Mesenchymal stem cell (in vitro differentiated cells and primary cell): ENCODE measurements around the gene UBL4A.

Source experiments
- DNase-seq: peaks from one replicate; pipeline ENCODE4 v3.0.0-alpha.2; 2013
- H2AFZ ChIP-seq: one replicate; pipeline ENCODE4 v1.6.1; 2013; ENCODE audit warnings: low read depth, mild to moderate bottlenecking, control low read depth, inconsistent platforms, low read length, moderate library complexity
- H2AK5ac ChIP-seq: 2 replicates; pipeline ENCODE4 v1.6.1; 2013; ENCODE audit warnings: low read length, moderate library complexity, mild to moderate bottlenecking, inconsistent platforms; ENCODE audit not compliant: severe bottlenecking
- H2BK120ac ChIP-seq: one replicate; pipeline ENCODE4 v1.6.1; 2013; ENCODE audit warnings: low read depth, mild to moderate bottlenecking, inconsistent platforms, low read length, moderate library complexity
- H2BK12ac ChIP-seq, 2 experiments: one replicate each; pipeline ENCODE4 v1.6.1; 2013; ENCODE audit warnings: inconsistent platforms in 2 of 2, low read length in 2 of 2, mild to moderate bottlenecking in 2 of 2, moderate library complexity in 2 of 2, control low read depth in 1 of 2
- H2BK15ac ChIP-seq: one replicate; pipeline ENCODE4 v1.6.1; 2013; ENCODE audit warnings: mild to moderate bottlenecking, low read depth, inconsistent platforms; ENCODE audit not compliant: poor library complexity, severe bottlenecking
- H2BK5ac ChIP-seq: 2 replicates; pipeline ENCODE4 v1.6.1; 2013; ENCODE audit warnings: low read depth, mild to moderate bottlenecking, low read length, control low read depth, inconsistent platforms; ENCODE audit not compliant: poor library complexity, severe bottlenecking
- H3K14ac ChIP-seq, 2 experiments: one replicate each; pipeline ENCODE4 v1.6.1; 2013; ENCODE audit warnings: inconsistent platforms in 2 of 2, low read length in 2 of 2, control low read depth in 1 of 2, mild to moderate bottlenecking in 1 of 2, moderate library complexity in 1 of 2
- H3K18ac ChIP-seq, 2 experiments: one replicate each; pipeline ENCODE4 v1.6.1; 2013; ENCODE audit warnings: inconsistent platforms in 2 of 2, low read length in 2 of 2, control low read depth in 1 of 2, low read depth in 1 of 2, mild to moderate bottlenecking in 1 of 2
- H3K23ac ChIP-seq, 2 experiments: one replicate each; pipeline ENCODE4 v1.6.1; 2013; ENCODE audit warnings: inconsistent platforms in 2 of 2, low read length in 2 of 2, mild to moderate bottlenecking in 2 of 2, moderate library complexity in 2 of 2, control low read depth in 1 of 2
- H3K27ac ChIP-seq: 2 replicates; pipeline ENCODE4 v1.5.1; 2013; ENCODE audit warnings: mild to moderate bottlenecking, moderate library complexity, low read length, control low read depth, inconsistent platforms; ENCODE audit not compliant: poor library complexity, severe bottlenecking
- H3K27me3 ChIP-seq, 2 experiments: 2 replicates each; pipeline versions ENCODE4 v1.6.1 to v1.7.0; 2013; ENCODE audit warnings: low read length in 2 of 2, mild to moderate bottlenecking in 2 of 2, moderate library complexity in 2 of 2, control low read depth in 1 of 2, inconsistent platforms in 1 of 2; ENCODE audit not compliant: control insufficient read depth in 1 of 2, insufficient read depth in 1 of 2
- H3K36me3 ChIP-seq, 2 experiments: 2 replicates each; pipeline versions ENCODE4 v1.6.1 to v1.7.0; 2013; ENCODE audit warnings: low read length in 2 of 2, control low read depth in 1 of 2, inconsistent platforms in 1 of 2, low read depth in 1 of 2, mild to moderate bottlenecking in 1 of 2; ENCODE audit not compliant: insufficient read depth in 2 of 2, control insufficient read depth in 1 of 2
- H3K4ac ChIP-seq, 2 experiments: one replicate each; pipeline ENCODE4 v1.6.1; 2013; ENCODE audit warnings: inconsistent platforms in 2 of 2, low read length in 2 of 2, mild to moderate bottlenecking in 2 of 2, moderate library complexity in 2 of 2, control low read depth in 1 of 2, low read depth in 1 of 2
- H3K4me1 ChIP-seq: 2 replicates; pipeline ENCODE4 v1.6.1; 2013; ENCODE audit warnings: low read depth, low read length, control low read depth; ENCODE audit not compliant: control insufficient read depth, insufficient read depth
- H3K4me2 ChIP-seq: 2 replicates; pipeline ENCODE4 v1.6.1; 2013; ENCODE audit warnings: low read length, mild to moderate bottlenecking, inconsistent platforms; ENCODE audit not compliant: poor library complexity, severe bottlenecking
- H3K4me3 ChIP-seq, 2 experiments: 2 replicates each; pipeline versions ENCODE4 v1.5.1 to v1.7.0; 2013; ENCODE audit warnings: low read length in 2 of 2, mild to moderate bottlenecking in 2 of 2, control low read depth in 1 of 2, low read depth in 1 of 2; ENCODE audit not compliant: insufficient read depth in 1 of 2
- H3K79me1 ChIP-seq: replicated peaks from 2 replicates; pipeline ENCODE4 v1.6.1; 2013; ENCODE audit warnings: mild to moderate bottlenecking, control low read depth, low read length, inconsistent platforms; ENCODE audit not compliant: poor library complexity, severe bottlenecking
- H3K9ac ChIP-seq: 2 replicates; pipeline ENCODE4 v1.7.0; 2013; ENCODE audit warnings: mild to moderate bottlenecking, low read length, moderate library complexity
- H3K9me3 ChIP-seq: 2 replicates; pipeline ENCODE4 v1.7.0; 2013; ENCODE audit warnings: mild to moderate bottlenecking, low read length; ENCODE audit not compliant: control insufficient read depth
- H4K8ac ChIP-seq: one replicate; pipeline ENCODE4 v1.6.1; 2013; ENCODE audit warnings: inconsistent platforms, mild to moderate bottlenecking, low read length, moderate library complexity
- H4K91ac ChIP-seq: one replicate; pipeline ENCODE4 v1.6.1; 2013; ENCODE audit warnings: mild to moderate bottlenecking, low read length, inconsistent platforms
- WGBS: methylation state at CpG from one replicate; pipeline ENCODE4 v1.1.7; 2013; ENCODE audit warnings: mixed read lengths; 5-methylcytosine and 5-hydroxymethylcytosine counted together

Gene UBL4A

DNA sequence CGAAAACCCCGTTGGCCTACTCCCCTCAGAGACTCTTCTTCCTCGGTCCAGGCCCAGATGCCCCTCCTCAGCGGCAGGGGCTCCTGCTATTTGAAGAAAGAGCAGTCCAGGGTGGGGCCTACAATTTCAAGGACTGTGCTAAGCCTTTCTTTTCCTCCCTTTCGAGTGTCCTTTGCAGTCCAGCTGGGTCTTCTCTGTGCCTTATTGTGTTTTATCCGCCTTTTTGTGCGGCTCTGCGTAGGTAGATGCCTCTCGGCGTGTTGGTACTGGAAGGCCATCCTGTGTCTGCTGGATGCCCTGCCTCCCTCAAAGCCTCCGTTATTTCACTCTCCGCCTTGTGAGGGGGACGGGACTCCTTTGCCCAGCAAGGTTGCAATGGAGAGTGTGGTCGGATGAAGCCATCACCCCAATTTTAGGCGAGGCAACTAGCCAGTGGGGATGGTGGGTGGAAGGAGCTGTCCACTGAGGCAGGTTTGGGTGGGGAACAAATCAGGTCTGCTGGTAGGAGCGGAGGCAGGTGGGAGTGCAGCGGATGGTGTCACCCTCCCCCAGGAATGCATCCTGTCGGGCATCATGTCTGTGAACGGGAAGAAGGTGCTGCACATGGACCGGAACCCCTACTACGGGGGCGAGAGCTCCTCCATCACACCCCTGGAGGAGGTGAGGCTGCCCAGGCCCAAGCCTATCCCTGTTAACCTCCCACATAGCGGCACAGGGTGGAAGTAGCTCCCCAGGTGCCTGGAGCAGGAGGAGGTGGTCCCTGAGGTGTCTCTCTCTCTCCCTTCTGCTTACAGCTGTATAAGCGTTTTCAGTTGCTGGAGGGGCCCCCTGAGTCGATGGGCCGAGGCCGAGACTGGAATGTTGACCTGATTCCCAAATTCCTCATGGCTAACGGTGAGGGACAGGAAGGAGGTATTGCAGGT, 48.2 kb downstream of the UBL4A start:
- Histone ChIP-seq H3K9ac (peak overlapping the region; percentile 82), H3K18ac (no peak overlapping the region), H2AFZ (no peak overlapping the region), H3K9me3 (no peaks in the 10 kb centered on the region), H3K4ac (peak overlapping the region; percentile 51 to 85), H3K4me3 (peak overlapping the region; percentile 78 to 83), H3K23ac (no peak overlapping the region), H2BK5ac (no peak overlapping the region), H2BK120ac (no peak overlapping the region), H3K4me1 (peaks cover 21% of the 10 kb centered on the region), H3K27ac (peak overlapping the region; percentile 43), H3K4me2 (peak overlapping the region; percentile 78), H3K27me3 (no peaks in the 10 kb centered on the region), H3K79me1 (peaks cover 5% of the 10 kb centered on the region), H2AK5ac (peak overlapping the region; percentile 69), H4K8ac (no peak overlapping the region), H2BK15ac (no peak overlapping the region), H4K91ac (no peak overlapping the region), H3K36me3 (peaks cover 47 to 75% of the 10 kb centered on the region in 2 experiments), H3K14ac (no peak overlapping the region), H2BK12ac (no peak overlapping the region)
- no peak for DNase-seq
- 51% methylated on average over 24 of the region's 28 CpGs for WGBS

GRCh38 chrX:154436983-154437752, 49.2 kb downstream of the UBL4A start, which contains the start of gene GDI1:
TSS of gene GDI1 (plus strand) at chrX:154437154. CDS start at chrX:154437255, 101 bp downstream.
- Histone ChIP-seq H3K4ac (peak within 1 kb of the TSS; percentile 51 to 92), H2BK5ac (peak within 1 kb of the TSS; percentile 99), H3K27ac (peak within 1 kb of the TSS; percentile 43), H3K4me3 (peak within 1 kb of the TSS; percentile 78 to 83), H2BK15ac (peak within 1 kb of the TSS; percentile 69), H3K36me3 (peaks cover 44 to 74% of the 10 kb centered on the region in 2 experiments), H2BK120ac (peak within 1 kb of the TSS; percentile 100), H3K4me1 (peaks cover 21% of the 10 kb centered on the region), H3K27me3 (no peaks in the 10 kb centered on the region), H2AK5ac (peak within 1 kb of the TSS; percentile 69), H2BK12ac (peak within 1 kb of the TSS in 1 of 2 experiments; percentile 31), H4K91ac (peak within 1 kb of the TSS; percentile 95), H3K9ac (peak within 1 kb of the TSS; percentile 82), H4K8ac (peak within 1 kb of the TSS; percentile 72), H3K23ac (peak within 1 kb of the TSS in 1 of 2 experiments; percentile 84), H3K9me3 (no peaks in the 10 kb centered on the region), H3K79me1 (peaks cover 5% of the 10 kb centered on the region), H2AFZ (no peak within 1 kb of the TSS), H3K14ac (peak within 1 kb of the TSS in 1 of 2 experiments; percentile 98), H3K4me2 (peak within 1 kb of the TSS; percentile 78), H3K18ac (peak within 1 kb of the TSS; percentile 86 to 97)
- WGBS: 2% methylated on average over 17 of the region's 93 CpGs
- peak; percentile 62 for DNase-seq

DNA sequence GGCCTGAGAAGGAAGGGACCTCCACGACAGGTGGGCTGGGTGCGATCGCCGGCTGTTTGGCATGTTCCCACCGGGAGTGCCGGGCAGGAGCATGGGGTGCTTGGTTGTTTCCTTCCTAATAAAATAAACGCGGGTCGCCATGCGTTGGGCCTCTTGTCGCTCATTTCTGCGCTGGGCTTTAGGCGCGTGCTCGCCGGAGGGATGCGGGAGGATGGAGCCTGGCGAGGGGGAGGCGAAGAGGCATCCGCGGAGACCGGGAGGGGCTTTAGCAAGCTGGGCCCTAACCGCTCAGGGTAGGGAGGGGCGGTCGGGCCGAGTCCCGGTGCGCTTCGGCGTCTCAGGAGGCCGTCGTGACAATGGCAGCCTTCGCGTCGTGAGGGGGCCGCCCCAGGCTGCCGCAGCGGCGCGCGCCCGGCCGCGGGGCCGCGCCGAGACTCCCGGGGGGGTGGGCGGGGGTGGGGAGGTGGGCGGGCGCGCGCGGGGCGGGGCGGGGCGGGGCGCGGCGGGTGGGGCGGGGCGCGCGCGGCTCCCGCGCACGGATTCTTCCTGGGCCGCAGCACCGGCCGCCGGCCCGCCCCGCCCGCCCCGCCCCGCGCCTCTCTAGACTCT, 49.9 kb downstream of the UBL4A start:
- Histone ChIP-seq H3K4ac (peak overlapping the region in 1 of 2 experiments; percentile 92), H2AK5ac (no peak overlapping the region), H4K91ac (peak overlapping the region; percentile 95), H3K4me3 (peak overlapping the region; percentile 61 to 78), H2BK120ac (peak overlapping the region; percentile 100), H4K8ac (no peak overlapping the region), H3K14ac (no peak overlapping the region), H2BK15ac (peak overlapping the region; percentile 69), H3K18ac (peak overlapping the region; percentile 86 to 97), H2BK5ac (peak overlapping the region; percentile 99), H2AFZ (no peak overlapping the region), H3K27me3 (no peaks in the 10 kb centered on the region), H3K79me1 (peaks cover 8% of the 10 kb centered on the region), H3K4me2 (peak overlapping the region; percentile 49), H2BK12ac (peak overlapping the region in 1 of 2 experiments; percentile 31), H3K4me1 (peaks cover 22% of the 10 kb centered on the region), H3K36me3 (peaks cover 44 to 74% of the 10 kb centered on the region in 2 experiments), H3K9ac (peak overlapping the region; percentile 82), H3K23ac (no peak overlapping the region), H3K27ac (no peak overlapping the region), H3K9me3 (no peaks in the 10 kb centered on the region)
- WGBS: 18% methylated on average over 17 of the region's 78 CpGs
- DNase-seq: no peak
